Astrocyte of the hippocampus (primary cell): Measurements from ENCODE around the gene GRID2IP.

ENCODE experiments used
- DNase-seq: peaks from one replicate; pipeline ENCODE4 v3.0.0; 2011; ENCODE audit warnings: low read depth, low spot score

The GRID2IP gene

DNA sequence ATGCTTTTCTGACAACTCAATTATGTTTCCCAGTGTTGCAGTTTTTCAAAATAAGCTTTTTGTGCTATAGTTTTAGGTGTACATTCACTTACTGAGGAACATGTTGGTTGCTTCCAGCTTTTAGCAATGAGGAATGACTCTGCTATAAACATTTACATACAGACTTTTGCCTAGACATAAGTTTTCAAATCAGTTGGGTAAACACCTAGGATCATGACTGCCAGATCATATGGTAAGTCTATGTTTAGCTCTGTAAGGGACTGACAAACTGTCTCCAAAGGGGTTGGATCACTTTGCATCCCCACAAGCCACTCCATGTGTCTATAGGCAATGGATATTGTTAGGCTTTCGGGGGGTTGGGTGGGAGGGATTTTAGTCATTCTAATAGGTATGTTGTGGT is 10.8 kb upstream of the GRID2IP start:
- no peak for DNase-seq

DNA sequence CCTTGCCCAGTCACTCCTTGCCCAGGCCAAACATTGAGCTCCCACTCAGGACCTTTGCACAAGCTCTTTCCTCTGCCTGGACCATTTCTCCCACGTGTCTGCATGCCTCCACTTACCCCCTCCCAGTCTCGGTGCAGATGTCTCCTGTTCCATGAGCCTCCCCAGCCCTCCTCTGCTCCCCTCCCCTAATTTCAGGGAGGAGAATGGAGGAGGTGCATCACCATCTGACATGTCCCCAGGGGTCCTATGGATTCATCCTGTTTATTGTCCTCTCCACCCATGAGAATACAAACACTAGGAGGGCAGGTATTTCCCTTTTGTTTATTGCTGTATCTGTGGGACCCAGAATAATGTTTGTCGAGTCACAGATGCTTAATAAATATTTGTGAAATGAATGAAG is 8.6 kb upstream of the GRID2IP start:
- DNase-seq = no peak

DNA sequence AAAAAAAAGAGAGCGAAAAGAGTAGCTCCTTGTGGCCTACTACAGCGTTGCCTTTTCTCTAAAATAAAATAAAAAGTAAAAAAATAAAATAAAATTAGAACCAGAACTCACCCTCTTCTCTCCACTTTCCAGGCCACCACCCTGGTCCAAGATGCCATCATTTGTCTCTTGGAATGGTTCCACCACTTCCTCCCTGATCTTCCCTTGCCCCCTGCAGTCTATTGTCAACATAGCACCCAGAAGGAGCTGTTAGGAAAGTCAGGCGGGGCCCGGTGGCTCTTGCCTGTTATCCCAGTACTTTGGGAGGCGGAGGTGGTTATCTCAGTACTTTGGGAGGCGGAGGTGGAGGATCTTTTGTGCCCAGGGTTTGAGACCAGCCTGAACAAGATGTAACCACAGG is 7.6 kb upstream of the GRID2IP start:
- peak; percentile 23 for DNase-seq

DNA sequence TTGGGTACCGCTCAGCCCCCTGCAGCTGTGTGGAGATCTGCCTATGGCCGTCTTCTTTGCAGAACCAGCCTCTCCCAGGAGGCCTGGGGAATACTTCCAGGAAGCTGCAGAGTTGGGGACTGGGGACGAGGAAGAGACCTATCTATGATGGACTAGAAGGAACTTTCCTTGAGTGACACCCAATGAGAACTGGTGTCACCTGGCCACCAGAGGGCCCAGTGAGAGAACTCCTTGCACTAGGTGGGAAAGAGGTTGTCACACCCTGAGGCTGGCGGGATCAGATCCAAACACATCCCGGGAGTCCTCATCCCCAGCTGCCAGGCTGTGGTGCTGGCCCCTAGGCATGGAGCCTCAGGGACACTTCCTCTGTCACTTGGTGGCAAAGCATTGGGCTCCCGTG is 4.9 kb upstream of the GRID2IP start:
- no peak for DNase-seq

DNA sequence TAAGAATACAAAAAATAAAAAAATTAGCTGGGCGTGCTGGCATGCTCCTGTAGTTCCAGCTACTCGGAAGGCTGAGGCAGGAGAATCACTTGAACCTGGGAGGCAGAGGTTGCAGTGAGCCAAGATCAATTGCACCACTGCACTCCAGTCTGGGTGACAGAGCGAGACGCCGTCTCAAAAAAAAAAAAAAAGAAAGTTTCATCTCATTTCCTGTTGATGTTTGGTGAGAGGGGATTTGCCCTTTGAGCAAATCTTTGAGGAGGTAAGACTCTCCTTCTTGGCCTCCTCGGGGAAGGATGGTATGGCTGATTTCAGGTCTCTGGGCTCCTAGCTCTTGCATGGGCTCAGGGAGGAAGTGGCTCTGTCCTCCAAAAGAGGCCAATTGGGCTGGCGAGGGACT is 3.6 kb upstream of the GRID2IP start:
- no peak for DNase-seq

DNA sequence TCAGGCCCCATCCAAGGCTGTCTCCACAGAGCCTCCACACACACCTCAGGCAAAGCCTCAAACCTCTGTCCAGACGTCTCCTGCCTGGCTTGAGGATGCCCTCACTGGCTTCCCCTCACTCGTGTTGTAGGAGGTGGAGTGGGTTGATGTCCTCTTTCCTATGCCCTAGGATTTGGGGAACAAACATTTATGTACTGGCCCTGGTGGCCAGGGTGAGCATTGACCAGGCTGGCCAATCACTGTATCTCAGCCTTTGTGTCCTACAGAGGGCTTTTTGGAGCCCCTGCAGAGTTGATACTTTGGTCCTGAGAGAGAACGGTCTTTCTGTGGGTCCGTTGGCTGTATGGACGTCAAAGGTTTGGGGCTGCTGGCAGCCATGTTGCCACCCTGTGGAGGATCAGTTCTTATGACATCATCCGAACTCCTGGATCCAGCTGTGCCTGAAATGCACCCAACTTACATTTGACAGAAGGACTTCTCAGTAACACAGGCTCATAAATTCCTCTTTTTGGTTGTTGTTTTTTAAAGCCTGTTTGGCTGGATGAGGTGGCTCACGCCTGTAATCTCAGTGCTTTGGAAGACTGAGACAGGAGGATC is 2.3 kb upstream of the GRID2IP start:
- DNase-seq = no peak

DNA sequence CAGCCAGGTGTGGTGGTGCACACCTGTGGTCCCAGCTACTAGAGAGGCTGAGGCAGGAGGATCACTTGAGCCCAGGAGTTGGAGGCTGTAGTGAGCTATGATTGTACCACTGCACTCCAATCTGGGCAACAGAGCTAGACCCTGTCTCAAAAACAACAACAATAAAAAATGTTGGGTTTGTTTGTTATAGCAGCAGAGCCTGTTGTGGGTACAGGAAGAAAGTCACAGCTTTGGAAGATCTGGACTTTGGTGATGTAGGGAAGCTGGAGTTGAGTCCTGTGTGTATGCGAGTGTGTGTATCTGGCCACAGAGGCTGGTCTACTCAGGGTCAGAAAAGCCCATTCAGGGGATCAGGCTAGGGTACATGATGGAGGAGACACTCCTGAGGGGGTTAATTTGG is 3.9 kb downstream of the GRID2IP start:
- DNase-seq = no peak

DNA sequence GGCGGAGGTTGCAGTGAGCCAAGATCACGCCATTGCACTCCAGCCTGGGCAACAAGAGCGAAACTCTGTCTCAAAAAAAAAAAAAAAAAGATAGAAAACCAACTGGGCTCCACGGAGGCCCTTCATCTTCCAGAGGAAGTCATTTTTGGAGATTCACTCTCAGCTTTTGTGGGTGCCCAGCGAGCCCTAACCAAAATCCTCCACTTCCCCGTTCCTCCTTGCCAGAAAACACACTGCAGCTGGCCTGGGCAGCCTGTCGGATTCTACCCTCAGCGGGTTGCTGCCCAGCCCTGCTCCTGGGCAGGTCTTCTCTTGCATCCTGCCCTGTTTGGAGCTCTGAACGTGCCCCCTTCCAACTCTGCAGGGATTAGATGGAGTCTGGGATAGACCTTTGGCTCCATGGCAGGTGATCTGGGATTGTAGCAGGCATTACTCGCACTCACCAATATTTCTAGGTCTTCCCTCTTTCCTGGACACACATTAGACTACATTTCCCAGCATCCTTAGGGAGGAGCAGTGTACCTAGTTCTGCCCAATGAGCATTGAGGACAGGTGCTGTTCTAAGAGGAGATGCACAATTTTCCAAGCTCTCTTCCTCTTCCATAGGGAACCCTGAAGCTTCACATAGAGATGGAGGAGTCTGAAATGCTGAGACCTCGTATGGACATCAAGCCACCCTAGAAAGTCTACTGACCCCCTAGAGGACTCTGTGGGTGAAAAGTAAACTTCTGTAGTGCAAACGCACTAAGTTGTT is 4.6 kb downstream of the GRID2IP start:
- DNase-seq = no peak

DNA sequence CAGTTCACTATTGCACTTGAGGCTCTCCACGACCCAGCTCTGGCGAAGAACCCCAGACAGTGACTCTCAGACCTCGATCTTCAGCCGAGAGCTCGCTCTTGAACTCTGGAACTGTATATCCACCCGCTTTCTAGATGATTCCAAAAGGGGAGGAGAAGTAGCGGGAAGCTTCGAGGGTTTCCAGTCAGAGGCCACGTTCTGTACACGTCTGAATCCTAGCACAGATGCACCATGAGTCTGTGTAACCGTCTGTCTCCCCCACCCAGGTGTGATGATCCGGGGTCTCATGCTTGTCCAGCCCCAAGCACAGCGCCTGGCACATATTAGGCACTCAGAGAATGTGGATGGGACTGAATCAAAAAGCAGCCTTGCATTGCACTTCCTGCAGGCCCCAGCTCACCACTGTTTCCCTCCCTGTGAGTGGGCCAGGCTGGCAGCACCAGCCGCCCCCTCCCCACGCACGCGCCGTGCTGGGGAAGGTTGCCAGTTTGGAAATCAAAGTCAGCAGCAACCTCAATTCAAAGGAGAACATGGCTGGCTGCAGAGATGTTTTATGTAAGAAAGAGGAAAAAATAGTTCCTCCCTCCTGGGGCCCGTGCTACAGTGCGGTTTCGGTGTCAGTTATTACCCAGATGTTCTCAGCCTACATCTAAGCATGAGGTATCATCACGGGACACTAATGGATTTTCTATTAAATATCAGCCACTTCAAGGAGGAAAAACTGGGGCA is 5.7 kb downstream of the GRID2IP start:
- no peak for DNase-seq

DNA sequence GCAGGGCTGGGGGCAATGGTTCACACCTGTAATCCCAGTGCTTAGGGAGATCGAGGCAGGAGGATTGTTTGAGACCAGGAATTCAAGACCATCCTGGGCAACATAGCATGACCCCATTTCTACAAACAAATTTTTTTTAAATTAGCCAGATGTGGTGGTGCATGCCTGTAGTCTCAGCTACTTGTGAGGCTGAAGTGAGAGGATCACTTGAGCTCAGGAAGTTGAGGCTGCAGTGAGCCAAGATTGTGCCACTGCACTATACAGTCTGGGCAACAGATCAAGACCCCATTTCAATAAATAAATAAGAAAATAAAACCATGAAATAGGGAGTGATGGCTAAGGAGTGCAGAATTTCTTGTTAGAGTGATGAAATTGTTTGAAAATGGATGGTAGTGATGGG is 8.9 kb downstream of the GRID2IP start:
- no peak for DNase-seq

DNA sequence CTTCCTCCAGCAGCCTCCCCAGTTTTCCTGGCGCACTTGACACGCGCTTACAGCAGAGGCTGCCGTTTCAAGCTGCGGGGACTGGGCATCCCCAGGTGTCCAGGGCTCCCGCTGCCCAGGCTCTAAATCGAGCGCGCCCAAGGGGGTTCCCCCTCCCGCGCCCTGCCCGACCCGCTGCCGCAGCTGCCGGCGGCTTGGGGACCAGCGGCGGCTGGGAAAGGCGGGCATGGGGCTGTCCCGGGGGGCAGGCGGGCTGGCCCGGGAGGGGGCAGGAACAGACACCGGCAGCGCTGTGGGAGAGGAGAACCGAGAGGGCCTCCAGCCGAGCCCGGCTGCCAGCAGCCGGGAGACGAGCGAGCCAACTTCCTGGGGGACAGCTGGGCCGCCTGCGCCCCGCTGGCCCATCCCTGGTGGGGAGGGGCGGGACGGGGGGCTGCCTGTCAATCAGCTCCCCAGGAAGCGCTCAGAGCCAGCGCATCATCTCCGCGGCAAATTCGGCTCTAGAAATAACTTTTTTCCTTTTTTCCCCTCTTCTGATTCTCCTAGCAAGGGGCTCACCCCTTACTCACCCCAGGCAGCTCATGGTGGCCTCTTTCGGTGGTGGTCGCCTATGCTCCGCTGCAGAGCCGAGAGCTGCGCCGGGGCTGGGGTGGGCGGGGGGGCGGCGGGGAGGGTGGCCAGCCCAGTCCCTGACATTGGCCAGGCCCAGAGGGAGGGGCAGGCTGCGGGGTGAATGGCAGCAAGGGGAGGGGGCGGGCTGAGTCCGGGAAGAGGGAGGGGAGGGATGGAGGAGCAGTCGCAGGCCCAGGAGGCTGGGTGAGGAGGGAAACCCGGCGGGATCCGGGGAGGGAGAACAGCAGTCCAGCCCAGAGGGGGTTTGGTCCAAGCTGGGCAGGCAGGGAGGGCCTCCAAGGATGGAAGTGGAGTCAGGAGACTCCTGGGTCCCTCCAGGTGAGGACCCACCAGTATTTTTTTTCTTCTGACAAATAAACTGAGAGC is 14.7 kb downstream of the GRID2IP start:
- DNase-seq = peak; percentile 68

DNA sequence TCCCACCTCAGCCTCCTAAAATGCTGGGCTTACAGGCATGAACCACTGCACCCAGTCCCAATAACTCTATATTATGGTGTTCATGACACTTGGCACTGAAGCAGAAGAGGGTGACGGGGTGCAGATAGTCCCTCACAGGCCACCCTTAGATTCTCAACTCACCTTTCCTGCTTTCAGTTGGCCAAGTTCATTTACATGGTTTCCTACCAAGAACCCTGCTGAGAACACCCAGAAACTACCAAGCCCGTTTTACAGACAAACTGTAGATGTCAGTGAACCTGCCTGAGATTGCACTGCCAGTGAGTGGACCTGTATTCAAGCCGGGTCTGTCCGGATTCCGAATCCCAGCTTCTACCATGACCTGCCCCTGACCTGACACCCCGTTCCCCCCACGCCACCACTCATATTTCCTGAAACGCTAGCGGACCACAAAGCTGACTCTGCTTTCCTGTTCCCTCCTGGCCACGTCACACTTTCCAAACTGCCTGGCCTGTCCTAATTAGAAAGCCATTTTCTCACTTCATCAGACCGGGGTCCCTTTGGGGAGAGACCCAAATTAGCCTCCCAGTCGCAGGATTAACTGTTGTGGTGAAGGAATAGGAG is 17.3 kb downstream of the GRID2IP start:
- DNase-seq = no peak

DNA sequence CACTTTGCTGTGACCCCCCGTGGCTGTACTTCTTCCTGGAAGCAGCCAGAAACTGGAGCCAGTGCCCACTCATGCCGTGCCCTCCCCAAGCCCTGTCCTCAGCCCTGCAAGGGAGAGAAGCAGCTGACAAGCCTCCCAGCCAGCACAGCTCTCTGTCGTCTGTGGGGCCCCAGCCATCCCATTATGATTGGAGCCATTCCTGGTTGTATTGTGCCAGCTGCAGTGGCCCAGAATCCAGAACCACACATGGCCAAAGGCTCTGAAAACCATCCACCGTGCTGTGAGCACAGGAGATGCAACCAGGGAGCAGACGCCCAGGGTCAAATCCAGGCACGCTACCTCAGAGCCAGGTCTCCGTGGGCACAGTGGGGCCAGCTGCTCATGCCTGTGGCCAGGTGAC is 18.7 kb downstream of the GRID2IP start:
- DNase-seq = no peak

DNA sequence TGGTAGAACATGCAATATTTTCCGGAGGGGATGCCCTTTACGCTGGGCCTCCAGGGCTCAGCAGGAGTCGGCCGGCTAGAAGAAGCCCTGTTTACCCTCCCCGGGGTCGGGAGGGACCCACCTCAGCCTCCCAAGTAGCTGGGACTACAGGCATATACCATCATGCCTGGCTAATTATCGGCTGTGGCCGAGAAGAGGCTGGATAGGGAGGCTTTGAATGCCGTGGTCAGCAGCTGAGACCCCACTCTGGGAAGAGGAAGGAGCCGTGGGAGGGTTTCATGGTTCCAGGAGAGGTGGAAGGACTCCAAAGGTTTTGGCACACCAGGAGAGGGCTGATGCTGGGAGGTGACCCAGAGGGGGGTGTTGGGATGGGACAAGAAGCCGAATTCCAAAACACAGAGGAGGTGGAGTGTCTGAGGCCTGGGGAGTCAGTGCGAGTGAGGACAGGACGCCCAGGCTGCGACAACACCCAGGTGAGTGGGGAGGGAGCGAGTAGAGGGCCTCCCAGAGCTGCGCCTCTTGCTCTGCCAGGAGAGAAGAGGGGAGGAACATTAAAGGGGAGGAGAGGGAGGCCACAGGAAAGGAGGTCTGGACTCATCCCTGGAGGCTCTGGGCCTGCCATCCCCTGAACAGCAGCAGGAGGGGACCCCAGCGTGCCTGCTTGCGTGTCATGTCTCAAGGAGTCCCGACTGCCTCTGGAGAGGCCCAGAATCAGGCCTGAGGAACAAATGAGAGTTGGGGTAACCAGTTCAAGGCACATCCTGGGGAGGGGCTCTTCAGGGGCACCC is 19.6 kb downstream of the GRID2IP start:
- DNase-seq = no peak

DNA sequence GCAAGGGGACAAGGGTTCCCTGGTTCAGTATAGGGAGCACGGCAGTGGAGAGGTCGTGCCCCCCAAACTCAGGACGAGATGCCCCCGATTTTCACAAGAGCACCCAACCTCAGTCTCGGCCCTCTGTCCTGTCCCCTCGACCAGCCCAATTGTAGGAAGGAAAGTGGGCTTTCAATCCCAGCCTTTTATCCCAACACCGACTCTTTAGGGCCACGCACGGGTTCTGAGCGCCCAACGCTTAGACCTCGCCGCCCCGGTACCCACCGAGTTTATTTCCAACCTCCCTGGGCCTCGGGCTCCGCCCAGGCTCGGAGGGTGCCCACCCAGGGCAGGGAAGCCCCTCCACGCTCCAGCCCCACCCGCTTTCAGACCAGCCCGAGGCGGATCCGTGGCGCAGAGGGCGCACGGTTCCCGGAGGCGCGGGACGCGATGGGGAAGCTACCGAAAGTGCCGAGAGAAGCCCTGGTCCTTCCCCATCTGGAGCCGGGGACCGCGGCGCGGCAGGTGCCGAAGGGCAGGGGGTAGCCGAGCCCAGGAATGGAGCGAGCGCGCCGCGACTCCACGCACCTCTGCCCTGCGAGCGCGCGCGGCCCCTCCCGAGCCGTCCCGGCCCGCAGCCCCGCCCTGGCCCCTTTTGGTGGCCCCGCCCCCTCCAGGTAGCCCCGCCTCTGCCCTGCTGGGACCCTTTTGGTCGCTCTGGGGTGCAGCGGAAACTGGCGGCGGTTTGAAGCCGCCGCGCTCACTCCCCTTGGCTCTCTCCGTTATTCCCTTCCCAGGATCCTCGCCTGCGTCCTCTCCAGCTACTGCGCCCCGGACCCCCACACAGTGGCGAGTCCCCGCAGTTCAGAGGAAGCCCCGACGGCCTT is 20.4 kb downstream of the GRID2IP start:
- DNase-seq = no peak

DNA sequence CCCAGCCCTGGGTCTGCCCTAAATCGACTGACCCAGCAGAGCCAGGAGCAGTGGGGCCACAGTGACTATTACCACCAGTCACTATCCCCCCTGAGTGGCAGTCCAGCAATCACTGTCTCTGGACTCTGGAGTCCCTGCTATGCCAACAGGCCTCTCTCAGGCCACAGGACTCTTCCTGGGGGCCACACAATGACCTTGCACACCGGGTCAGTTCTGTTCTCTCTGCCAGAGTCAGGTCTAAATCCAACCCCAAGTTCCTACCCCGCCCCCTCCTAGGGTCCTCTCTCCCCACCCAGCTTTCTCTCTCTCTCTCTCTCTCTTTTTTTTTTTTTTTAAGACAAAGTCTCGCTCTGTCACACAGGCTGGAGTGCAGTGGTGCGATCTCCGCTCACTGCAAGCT is 21.6 kb downstream of the GRID2IP start:
- no peak for DNase-seq

DNA sequence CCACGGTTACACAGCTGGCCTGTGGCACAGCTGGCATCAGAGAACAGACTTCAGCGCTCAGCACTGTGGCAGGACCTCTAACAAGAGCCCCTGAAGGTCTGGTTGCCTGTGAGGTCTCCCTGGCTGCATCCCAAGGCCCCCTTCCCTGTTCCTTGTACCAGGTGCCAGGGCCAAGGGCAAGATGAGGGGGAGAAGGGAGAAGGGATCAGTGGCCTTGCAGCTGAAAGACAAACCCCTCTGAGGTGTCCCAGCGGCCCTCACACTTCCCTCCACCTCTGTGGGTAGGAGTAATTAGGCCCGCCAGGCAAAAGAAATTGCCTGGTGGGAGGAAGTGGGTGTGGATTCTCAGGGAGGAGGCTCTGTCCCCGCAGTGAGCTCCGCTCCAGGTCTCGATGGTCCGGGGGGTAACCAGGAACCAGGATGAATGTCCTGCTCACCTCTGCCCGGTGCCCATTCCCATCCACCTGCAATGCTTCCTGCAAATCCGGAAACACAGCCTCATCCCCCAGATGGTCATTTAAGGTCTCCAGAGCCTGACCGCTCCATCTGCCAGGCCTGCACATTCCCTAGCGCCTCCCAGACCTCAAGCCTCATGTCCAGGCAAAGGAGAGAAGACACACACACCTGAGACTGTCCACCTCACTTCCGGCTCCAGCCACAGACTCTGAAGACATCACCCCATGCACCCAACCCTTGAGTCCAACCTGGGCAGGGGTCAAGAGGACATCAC is 22.7 kb downstream of the GRID2IP start:
- DNase-seq = no peak

DNA sequence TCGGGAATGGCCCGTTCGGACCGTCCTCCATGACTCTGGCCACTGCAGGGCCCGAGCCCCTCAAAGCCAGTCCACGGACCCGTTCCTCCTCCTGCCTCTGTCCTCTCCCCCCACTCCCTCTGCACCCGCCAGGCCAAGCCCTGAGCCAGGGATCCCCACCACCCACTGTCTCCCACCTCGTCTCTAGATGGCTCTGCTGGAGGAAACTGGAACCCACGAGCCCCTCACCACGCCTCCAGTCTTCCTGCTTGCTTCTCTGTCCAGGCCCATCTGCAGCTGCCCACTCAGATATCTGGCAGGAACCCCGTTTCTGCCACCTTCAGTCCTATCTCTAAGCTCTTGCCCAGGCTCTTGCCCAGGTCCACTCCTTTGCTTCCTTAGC is 24.3 kb downstream of the GRID2IP start:
- no peak for DNase-seq
